ENCODE data around the gene TEX35.

- TF ChIP-seq CTCF (IDR thresholded peaks at IDR 0.05) (no peak), POLR2A (IDR thresholded peaks at IDR 0.05) (no peak)
Measured at GRCh38 chr1:178504286-178504685, 8.6 kb upstream of the TEX35 start.

Measured in uterus (tissue), 2 donors.